Coronary artery (tissue), 2 donors: ENCODE measurements around the gene DCLRE1B.

Experiments
- DNase-seq: peaks from one replicate; pipeline ENCODE4 v3.0.0-alpha.2; 2017; ENCODE audit warnings: low spot score
- H3K27ac ChIP-seq, 2 donors: fragments of 200-600 bp; sonication (generic); one replicate each; pipeline ENCODE4 v1.5.1; 2016 to 2019
- H3K4me3 ChIP-seq: fragments of 200-600 bp; sonication (generic); 2 replicates; pipeline ENCODE4 v1.5.1; 2016; ENCODE audit warnings: mild to moderate bottlenecking, moderate library complexity
- TF ChIP-seq, protein P1 (sequence below): fragments of 200-600 bp; sonication (generic); IDR thresholded peaks from one replicate; pipeline ENCODE4 v1.5.1; 2019; ENCODE audit warnings: antibody characterized with exemption

DCLRE1B gene

GRCh38 chr1:113931451-113931851 lies 26.3 kb downstream of the DCLRE1B start:
- Histone ChIP-seq H3K4me3 (peak overlapping the region; percentile 95), H3K27ac (peak overlapping the region; percentile 75 to 91)
- TF ChIP-seq, protein P1, sequence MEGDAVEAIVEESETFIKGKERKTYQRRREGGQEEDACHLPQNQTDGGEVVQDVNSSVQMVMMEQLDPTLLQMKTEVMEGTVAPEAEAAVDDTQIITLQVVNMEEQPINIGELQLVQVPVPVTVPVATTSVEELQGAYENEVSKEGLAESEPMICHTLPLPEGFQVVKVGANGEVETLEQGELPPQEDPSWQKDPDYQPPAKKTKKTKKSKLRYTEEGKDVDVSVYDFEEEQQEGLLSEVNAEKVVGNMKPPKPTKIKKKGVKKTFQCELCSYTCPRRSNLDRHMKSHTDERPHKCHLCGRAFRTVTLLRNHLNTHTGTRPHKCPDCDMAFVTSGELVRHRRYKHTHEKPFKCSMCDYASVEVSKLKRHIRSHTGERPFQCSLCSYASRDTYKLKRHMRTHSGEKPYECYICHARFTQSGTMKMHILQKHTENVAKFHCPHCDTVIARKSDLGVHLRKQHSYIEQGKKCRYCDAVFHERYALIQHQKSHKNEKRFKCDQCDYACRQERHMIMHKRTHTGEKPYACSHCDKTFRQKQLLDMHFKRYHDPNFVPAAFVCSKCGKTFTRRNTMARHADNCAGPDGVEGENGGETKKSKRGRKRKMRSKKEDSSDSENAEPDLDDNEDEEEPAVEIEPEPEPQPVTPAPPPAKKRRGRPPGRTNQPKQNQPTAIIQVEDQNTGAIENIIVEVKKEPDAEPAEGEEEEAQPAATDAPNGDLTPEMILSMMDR: no peak
- DNase-seq: no peak

GRCh38 chr1:113934006-113934405 lies 28.9 kb downstream of the DCLRE1B start:
- no peak overlapping the region for H3K27ac ChIP-seq
- TF ChIP-seq, protein P1: no peak
- no peak overlapping the region for H3K4me3 ChIP-seq
- no peak for DNase-seq

DNA sequence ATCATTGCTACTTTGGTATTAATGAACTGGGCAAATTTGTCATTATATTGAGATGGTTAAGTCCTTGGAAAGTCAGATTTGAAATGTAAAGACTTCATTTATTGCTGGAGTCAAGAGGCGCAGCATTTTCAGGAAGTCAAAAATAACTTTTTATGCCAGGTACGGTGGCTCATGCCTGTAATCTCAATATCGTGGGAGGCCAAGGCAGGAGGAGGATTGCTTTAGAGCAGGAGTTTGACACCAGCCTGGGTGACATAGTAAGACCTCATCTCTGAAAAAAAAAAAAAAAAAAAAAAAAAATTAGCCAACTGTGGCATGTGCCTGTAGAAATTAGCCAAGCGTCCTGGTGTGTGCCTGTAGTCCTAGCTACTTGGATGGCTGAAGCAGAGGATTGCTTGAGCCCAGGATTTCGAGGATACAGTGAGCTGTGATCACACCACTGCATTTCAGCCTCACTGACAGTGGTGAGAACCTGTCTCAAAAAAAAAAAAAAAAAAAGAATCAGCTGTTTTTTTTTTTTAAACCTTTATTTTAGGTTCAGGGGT lies 29.5 kb downstream of the DCLRE1B start:
- no peak for DNase-seq
- TF ChIP-seq, protein P1: no peak
- no peak overlapping the region for H3K4me3 ChIP-seq
- no peak overlapping the region for H3K27ac ChIP-seq

- no peak for DNase-seq
- TF ChIP-seq, protein P1: no peak
- Histone ChIP-seq H3K27ac (no peak overlapping the region), H3K4me3 (no peak overlapping the region)
These were observed 30.1 kb downstream of the DCLRE1B start for GRCh38 chr1:113935176-113935575.

DNA sequence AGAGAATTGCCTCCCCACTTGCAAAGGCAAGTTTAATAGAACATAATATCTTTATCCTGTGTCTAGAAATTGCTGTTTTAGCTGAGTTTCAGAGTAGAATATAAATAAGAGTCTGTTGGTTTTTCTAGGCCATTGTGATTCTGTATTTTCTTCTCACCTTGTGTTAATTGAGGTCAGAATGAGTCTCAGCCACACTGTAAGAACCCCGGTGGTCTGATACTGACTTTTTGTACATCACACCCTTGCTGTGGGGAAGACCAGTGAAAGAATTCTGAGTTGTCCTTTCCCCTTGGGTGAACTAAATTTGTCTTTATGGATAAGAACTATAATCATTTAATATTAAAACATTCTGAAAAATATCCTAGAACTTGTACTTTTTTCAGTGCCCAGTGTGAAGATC lies 30.8 kb downstream of the DCLRE1B start:
- Histone ChIP-seq H3K27ac (no peak overlapping the region), H3K4me3 (no peak overlapping the region)
- no peak for DNase-seq
- TF ChIP-seq, protein P1: no peak

DNA sequence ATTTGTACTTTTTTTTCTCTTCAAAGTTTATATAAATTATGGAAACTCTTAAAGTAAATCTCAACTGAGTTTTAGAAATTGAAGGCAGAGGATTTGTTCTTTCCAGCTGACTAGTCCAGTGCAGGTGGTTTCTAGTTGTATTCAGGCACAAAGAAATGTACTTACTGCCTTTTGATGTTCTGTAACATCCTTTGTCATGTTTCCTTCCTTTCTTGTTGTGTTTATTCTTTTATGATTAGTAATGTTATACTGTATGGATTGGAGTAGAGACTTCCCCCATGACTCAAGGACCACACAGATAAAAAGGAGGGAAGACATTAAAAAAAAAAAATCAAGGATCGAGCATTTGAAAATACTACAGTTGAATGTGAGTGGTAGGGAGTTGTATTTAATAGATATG lies 32.0 kb downstream of the DCLRE1B start:
- Histone ChIP-seq H3K27ac (no peak overlapping the region), H3K4me3 (no peak overlapping the region)
- DNase-seq: no peak
- TF ChIP-seq, protein P1: no peak

DNA sequence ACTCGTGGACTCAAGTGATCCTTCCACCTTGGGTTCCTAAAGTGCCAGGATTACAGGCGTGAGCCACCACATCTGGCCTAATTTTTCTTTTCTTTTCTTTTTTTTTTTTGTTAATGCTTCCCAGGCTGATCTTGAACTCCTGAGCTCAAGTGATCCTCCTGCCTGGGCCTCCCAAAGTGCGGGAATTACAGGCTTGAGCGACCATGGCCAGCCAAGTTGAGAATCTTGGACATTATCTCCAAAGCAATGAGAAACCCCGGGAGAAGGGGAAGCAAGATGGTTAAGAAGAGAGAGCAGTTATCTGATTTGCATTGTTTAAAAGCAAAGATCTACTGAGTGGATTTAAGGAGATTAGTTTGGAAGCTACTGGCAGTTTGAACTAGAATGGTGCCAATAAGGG lies 33.1 kb downstream of the DCLRE1B start:
- no peak overlapping the region for H3K27ac ChIP-seq

More for the DNA sequence above, 33.1 kb downstream of the DCLRE1B start:
- DNase-seq: no peak
- H3K4me3 ChIP-seq: no peak overlapping the region
- TF ChIP-seq, protein P1: no peak
